ENCODE results near the gene CPTP. TPM values are rescaled to one million over a fixed set of nuclear protein-coding genes. Genes with fewer than 3 reads are reported as not detected.
A peak's percentile ranks its signal among the peaks of the same experiment; 100 is the strongest.

CPTP gene
- total RNA-seq, 4 donors from 2014 or later: 10.4 to 42.7 (median 30.1) TPM

DNA sequence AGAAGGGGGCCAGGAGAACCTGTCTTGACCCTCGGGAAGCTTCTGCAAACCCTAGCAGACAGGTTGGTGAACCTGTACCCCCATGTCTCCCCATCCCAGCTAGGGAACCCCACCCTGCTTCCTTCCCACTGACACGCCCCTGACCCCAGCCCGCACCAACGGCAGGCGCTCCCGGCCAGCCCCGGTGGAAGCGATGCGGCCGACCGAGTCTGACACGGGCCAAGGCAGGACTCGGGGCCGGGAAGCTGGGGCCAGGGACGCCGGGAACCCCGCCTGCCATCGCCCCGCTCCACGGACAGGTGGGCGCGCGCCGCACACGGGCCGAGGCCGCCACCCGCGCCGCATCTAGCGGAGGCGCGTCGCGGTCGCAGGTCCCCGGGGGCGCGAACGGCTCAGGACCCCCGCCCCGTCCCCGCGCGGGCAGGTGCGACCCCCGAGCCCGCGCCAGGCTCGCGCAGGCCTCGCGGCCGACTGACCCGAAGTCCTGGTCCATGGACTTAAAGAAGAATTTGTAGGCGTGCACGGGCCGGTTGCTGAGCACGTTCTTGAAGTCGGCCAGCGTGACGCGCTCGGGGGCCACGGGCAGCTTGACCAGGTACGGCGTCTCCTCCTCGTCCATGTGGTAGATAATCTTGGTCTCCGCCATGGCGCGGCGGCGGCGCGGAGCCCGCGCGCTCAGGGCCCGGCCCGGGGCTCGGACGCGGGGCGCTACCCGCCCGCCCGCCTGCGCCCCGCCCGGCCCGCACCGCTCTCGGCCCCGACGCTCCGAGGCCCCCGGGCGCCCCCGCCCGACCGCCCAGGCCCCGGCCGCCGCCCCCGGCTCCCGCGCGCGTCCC, 24.0 kb downstream of the CPTP start:
- peaks cover 0 to 76% (median 52%) of the 10 kb centered on the region in 3 donors for H3K4me1 ChIP-seq
- peaks cover 8% of the 10 kb centered on the region for H3K27me3 ChIP-seq
- H3K27ac ChIP-seq: peak overlapping the region in 3 of 4 donors; percentile 81 to 94 (median 91)
- TF ChIP-seq, protein P1, sequence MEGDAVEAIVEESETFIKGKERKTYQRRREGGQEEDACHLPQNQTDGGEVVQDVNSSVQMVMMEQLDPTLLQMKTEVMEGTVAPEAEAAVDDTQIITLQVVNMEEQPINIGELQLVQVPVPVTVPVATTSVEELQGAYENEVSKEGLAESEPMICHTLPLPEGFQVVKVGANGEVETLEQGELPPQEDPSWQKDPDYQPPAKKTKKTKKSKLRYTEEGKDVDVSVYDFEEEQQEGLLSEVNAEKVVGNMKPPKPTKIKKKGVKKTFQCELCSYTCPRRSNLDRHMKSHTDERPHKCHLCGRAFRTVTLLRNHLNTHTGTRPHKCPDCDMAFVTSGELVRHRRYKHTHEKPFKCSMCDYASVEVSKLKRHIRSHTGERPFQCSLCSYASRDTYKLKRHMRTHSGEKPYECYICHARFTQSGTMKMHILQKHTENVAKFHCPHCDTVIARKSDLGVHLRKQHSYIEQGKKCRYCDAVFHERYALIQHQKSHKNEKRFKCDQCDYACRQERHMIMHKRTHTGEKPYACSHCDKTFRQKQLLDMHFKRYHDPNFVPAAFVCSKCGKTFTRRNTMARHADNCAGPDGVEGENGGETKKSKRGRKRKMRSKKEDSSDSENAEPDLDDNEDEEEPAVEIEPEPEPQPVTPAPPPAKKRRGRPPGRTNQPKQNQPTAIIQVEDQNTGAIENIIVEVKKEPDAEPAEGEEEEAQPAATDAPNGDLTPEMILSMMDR (IDR thresholded peaks at IDR 0.05): peak in 1 of 4 experiments; percentile 4
- TF ChIP-seq POLR2AphosphoS5 (IDR thresholded peaks at IDR 0.05): no peak
- ATAC-seq: peak; percentile 57
- peak overlapping the region; percentile 46 to 88 for H3K4me3 ChIP-seq
- H3K9me3 ChIP-seq: no peaks in the 10 kb centered on the region
- H3K36me3 ChIP-seq: peaks cover 0 to 8% of the 10 kb centered on the region in 2 donors
- no CpG with 5 or more reads among the region's 109 CpGs for WGBS, 2 donors (ENCODE audit: low coverage in 1 of 2)

DNA sequence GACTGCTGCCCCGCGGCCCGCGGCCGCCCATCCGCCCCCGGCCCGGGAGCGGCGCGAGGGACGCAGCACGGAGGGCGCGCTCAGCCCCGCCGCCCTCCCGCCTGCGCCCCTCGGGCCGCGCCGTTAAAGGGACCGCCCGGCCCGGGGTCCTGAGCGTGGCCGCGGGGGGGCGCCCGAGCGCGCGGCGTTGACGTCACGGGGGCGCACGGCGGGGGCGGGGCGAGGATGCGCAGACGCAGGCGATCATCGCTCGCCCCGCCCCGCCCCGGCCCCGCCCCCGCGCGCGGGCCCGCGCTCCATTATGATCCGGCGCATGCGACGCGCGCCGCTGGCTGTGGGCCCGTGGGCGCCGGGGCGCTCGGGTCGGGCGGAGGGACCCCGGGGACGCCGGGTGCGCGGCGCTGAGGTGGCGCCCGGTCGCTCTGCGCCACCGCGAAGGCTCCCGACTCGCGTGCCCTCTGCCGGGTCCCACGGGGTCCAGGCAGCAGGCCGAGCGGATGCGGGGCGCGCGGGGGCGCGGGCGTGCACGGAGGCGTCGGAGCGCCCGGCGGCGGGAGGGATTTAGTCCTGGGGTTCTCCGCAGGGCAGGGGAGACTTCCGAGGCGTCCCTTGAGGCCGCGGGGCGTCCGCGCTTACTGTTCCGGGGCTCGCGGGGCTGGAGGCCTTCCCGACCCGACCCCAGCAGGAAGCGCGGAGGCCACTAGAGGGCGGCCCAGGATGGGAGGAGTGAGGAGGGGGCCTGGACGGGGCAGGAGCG, 24.8 kb downstream of the CPTP start, which contains the start of gene DVL1:
Gene DVL1, minus strand, starts transcription at position 163 of the 757 bp plus-strand sequence. CDS start 353 bp downstream, outside the sequence.
- Histone ChIP-seq H3K27ac (peak within 1 kb of the TSS; percentile 58 to 95 (median 92)), H3K27me3 (peaks cover 16% of the 10 kb centered on the region), H3K36me3 (peaks cover 0 to 16% of the 10 kb centered on the region in 2 donors), H3K4me1 (peaks cover 0 to 76% (median 53%) of the 10 kb centered on the region in 3 donors), H3K4me3 (peak within 1 kb of the TSS; percentile 66 to 88), H3K9me3 (no peaks in the 10 kb centered on the region)
- TF ChIP-seq POLR2AphosphoS5 (IDR thresholded peaks at IDR 0.05) (no peak), EP300 (IDR thresholded peaks at IDR 0.05) (no peak), POLR2A (IDR thresholded peaks at IDR 0.05) (peak; percentile 40 to 52)
- TF ChIP-seq, protein P1 (IDR thresholded peaks at IDR 0.05): peak in 3 of 4 experiments; percentile 65 to 72 (median 67)
- WGBS, 2 donors (ENCODE audit: low coverage in 1 of 2): no CpG with 5 or more reads among the region's 122 CpGs
- peak; percentile 86 for ATAC-seq

DNA sequence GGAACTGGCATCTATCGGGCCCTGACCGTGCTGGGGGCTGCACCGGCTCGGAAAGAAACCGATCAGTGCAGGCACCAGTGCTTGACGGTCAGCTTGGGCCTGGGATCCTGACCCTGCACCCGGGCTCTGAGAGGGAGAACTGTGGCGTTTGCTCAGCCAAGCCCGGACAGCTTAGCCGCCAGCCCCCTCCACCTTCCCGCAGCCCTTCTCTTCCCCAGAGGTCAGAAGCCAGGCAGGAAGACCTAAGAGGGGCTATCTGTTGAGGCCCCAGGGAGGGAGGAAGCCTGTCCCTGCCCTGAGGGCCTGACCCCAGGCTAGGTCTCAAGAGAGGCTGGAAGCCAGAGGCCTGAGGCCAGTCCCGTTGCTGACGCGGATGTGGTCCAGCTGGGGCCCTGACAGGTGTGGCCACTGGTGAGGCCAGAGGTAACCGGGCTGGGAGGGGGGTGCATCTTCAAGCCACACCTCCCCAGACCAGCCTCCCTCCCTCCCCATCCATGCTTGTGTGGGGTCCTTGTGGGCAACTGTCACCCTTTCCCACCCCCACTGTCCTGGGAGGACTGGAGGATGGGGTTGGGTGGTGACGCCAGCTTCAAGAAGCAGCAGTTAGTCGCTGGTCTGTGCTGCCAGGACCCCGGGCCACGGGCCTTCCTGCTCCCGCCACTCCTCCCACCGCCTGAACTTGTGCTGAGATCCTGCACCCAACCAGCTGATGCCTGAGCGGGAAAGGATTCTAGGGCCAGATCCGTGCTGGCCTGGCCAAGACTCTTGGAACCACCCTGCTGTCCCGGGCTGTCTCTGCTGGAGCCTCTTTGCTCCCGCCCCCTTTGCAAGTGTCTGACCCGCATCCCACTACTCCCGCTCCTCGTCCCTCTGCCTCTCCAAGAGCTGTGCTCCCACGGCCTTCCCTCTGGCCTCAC, 27.2 kb downstream of the CPTP start:
- Histone ChIP-seq H3K9me3 (no peaks in the 10 kb centered on the region), H3K27me3 (peaks cover 40% of the 10 kb centered on the region), H3K4me3 (peak overlapping the region in 1 of 2 donors; percentile 12), H3K4me1 (peaks cover 0 to 76% (median 48%) of the 10 kb centered on the region in 3 donors), H3K27ac (peak overlapping the region in 3 of 4 donors; percentile 56 to 79 (median 72)), H3K36me3 (peaks cover 0 to 18% of the 10 kb centered on the region in 2 donors)
- WGBS, 2 donors (ENCODE audit: low coverage in 1 of 2): 43% methylated on average over 11 of the region's 29 CpGs; no CpG with 5 or more reads in 1 of the 2 donors
- peak; percentile 42 for ATAC-seq
- TF ChIP-seq EP300 (IDR thresholded peaks at IDR 0.05) (no peak), POLR2AphosphoS5 (IDR thresholded peaks at IDR 0.05) (no peak), POLR2A (IDR thresholded peaks at IDR 0.05) (no peak)
- TF ChIP-seq, protein P1 (IDR thresholded peaks at IDR 0.05): no peak

DNA sequence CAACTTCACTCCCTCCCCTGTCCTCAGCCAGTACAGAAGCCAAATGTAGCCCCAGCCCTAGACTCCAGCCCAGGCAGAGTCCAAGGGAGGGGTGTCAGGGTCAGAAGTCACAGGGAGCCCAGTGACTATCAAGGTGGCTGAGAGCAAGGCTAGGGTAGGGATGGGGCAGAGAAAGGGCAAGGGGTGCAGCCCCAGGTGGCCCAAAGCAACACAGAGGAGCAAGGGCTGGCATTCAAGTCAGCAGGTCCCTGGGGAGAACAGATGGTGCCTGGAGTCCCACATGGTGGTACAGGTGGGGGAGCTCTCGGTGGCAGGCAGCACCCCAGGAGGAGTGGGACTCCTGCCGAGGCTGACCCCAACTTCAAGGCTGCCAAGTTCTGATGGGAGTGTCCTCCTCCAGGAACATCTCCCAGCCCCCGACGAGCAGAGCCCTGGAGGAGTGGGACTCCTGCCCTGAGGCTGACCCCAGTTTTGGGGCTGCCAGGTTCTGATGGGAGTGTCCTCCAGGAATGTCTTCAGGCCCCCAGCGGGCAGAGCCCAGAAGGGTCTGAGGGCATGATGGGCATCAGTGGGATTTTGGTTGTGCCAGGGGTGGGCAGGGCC, 28.3 kb downstream of the CPTP start:
- Histone ChIP-seq H3K36me3 (peaks cover 0 to 18% of the 10 kb centered on the region in 2 donors), H3K4me3 (no peak overlapping the region), H3K9me3 (no peaks in the 10 kb centered on the region), H3K27ac (peak overlapping the region in 3 of 4 donors; percentile 72 to 87 (median 79)), H3K27me3 (peaks cover 51% of the 10 kb centered on the region), H3K4me1 (peaks cover 0 to 73% (median 36%) of the 10 kb centered on the region in 3 donors)
- TF ChIP-seq POLR2A (IDR thresholded peaks at IDR 0.05): no peak
- TF ChIP-seq, protein P1 (IDR thresholded peaks at IDR 0.05): no peak
- WGBS, 2 donors (ENCODE audit: low coverage in 1 of 2): 10% methylated on average over 2 of the region's 5 CpGs; no CpG with 5 or more reads in 1 of the 2 donors
- no peak for ATAC-seq
